ENCODE results near the gene USP6NL. TPM values are rescaled to one million over a fixed set of nuclear protein-coding genes. Genes with fewer than 3 reads are reported as not detected.

Gene USP6NL
- total and polyA plus RNA-seq, 3 donors from 2014 or later, result 50.4 to 64.9 (median 56.1) TPM

DNA sequence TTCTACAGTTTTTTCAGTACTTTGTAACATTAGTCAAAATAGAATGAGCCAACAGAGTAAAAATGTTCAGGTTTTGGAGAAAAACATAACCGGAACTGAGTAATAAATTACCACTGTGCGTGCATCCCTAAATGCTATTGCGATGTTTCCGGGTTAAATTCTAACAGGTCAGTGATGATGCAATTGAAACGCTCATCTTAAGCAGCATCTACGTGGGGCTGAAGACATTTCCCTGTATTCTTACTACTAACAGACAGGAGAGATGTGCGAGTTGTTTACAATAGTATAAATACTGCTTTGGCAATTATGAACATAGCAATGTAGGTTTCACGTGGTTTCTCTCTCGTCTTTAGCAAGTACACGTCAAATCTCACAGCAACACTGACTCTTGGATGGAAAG, 149.4 kb downstream of the USP6NL start:
- no peak for TF ChIP-seq CTCF (IDR thresholded peaks at IDR 0.05)
- TF ChIP-seq POLR2A (IDR thresholded peaks at IDR 0.05), result no peak
- H3K27ac ChIP-seq, result no peak overlapping the region
- H3K4me1 ChIP-seq, result no peaks in the 10 kb centered on the region
- no peaks in the 10 kb centered on the region for H3K9me3 ChIP-seq
- WGBS, 2 donors, result 67 to 74% methylated on average over 10 of the region's 10 CpGs
- no peak for DNase-seq
- intact Hi-C loops (cut with DNase I; ENCODE audit: low total_unique reads), result no loop called here
- no peak overlapping the region for H3K4me3 ChIP-seq
- H3K36me3 ChIP-seq (ENCODE audit: low read depth, missing control alignments), result no peaks in the 10 kb centered on the region
- no peaks in the 10 kb centered on the region for H3K27me3 ChIP-seq

DNA sequence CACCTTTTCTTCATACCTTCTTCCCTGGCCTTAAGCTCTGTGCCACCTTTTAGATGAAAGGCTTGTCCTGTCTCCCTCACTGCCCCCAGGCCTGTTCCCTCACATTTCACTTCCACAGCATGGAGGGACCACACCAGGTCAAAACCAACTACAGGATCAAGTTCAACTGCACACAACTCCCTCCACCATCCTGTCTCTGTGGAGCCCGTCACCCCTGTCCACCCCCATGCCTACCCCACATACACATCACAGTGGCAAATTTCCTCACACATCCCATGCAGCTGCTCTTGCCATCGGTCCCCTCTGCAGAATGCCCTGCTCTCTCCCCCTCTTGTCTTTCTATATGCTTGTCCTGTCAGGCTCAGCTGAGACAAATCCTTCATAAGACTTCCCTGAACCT, 154.1 kb downstream of the USP6NL start:
- no peaks in the 10 kb centered on the region for H3K4me1 ChIP-seq
- intact Hi-C loops (cut with DNase I; ENCODE audit: low total_unique reads), result no loop called here
- no peaks in the 10 kb centered on the region for H3K27me3 ChIP-seq
- 85 to 98% methylated on average over 2 of the region's 2 CpGs for WGBS, 2 donors
- H3K9me3 ChIP-seq, result no peaks in the 10 kb centered on the region
- DNase-seq, result no peak
- TF ChIP-seq CTCF (IDR thresholded peaks at IDR 0.05) (no peak), POLR2A (IDR thresholded peaks at IDR 0.05) (no peak)
- H3K4me3 ChIP-seq, result no peak overlapping the region
- no peak overlapping the region for H3K27ac ChIP-seq
- no peaks in the 10 kb centered on the region for H3K36me3 ChIP-seq (ENCODE audit: low read depth, missing control alignments)

- intact Hi-C loops (cut with DNase I; ENCODE audit: low total_unique reads), result no loop called here
- H3K36me3 ChIP-seq (ENCODE audit: low read depth, missing control alignments), result no peaks in the 10 kb centered on the region
- no peak overlapping the region for H3K27ac ChIP-seq
- no peak for DNase-seq
- no peak for TF ChIP-seq POLR2A (IDR thresholded peaks at IDR 0.05)
- peak in 2 of 3 experiments; percentile 8 to 23 for TF ChIP-seq CTCF (IDR thresholded peaks at IDR 0.05)
- H3K4me3 ChIP-seq, result no peak overlapping the region
- H3K27me3 ChIP-seq, result no peaks in the 10 kb centered on the region
- WGBS, 2 donors, result 73 to 75% methylated on average over 8 of the region's 8 CpGs
- H3K4me1 ChIP-seq, result no peaks in the 10 kb centered on the region
- H3K9me3 ChIP-seq, result no peaks in the 10 kb centered on the region
These were observed 156.4 kb downstream of the USP6NL start for GRCh38 chr10:11454958-11455566.

GRCh38 chr10:11454160-11454559, 157.3 kb downstream of the USP6NL start:
- H3K27ac ChIP-seq, result no peak overlapping the region
- DNase-seq, result no peak

More at GRCh38 chr10:11454160-11454559, 157.3 kb downstream of the USP6NL start:
- Histone ChIP-seq H3K27me3 (no peaks in the 10 kb centered on the region), H3K36me3 (ENCODE audit: low read depth, missing control alignments) (no peaks in the 10 kb centered on the region), H3K4me3 (no peak overlapping the region), H3K9me3 (no peaks in the 10 kb centered on the region), H3K4me1 (no peaks in the 10 kb centered on the region)
- 93 to 95% methylated on average over 4 of the region's 4 CpGs for WGBS, 2 donors
- intact Hi-C loops (cut with DNase I; ENCODE audit: low total_unique reads), result no loop called here
- TF ChIP-seq POLR2A (IDR thresholded peaks at IDR 0.05) (no peak), CTCF (IDR thresholded peaks at IDR 0.05) (no peak)

Data from testis (tissue), 3 donors.